HL-60 (cell line): ENCODE data around the gene CD151.

ENCODE experiments used
- GABPA ChIP-seq: IDR thresholded peaks from 2 replicates; pipeline ENCODE4 v1.6.1; 2012; ENCODE audit warnings: low read depth
- POLR2AphosphoS5 ChIP-seq: IDR thresholded peaks from 2 replicates; pipeline ENCODE4 v1.6.1; 2012; ENCODE audit warnings: low read depth
- SPI1 ChIP-seq: IDR thresholded peaks from 2 replicates; pipeline ENCODE4 v1.6.1; 2012; ENCODE audit warnings: low read depth, mild to moderate bottlenecking, borderline replicate concordance
- TF ChIP-seq, protein P1 (sequence below): IDR thresholded peaks from one replicate; pipeline ENCODE4 v1.5.1; 2011; ENCODE audit warnings: low read length, control low read depth, inconsistent platforms; ENCODE audit not compliant: insufficient read depth
- TF ChIP-seq, protein P2 (sequence below): IDR thresholded peaks from 2 replicates; pipeline ENCODE4 v1.6.1; 2012; ENCODE audit warnings: low read depth; ENCODE audit not compliant: insufficient replicate concordance

DNA sequence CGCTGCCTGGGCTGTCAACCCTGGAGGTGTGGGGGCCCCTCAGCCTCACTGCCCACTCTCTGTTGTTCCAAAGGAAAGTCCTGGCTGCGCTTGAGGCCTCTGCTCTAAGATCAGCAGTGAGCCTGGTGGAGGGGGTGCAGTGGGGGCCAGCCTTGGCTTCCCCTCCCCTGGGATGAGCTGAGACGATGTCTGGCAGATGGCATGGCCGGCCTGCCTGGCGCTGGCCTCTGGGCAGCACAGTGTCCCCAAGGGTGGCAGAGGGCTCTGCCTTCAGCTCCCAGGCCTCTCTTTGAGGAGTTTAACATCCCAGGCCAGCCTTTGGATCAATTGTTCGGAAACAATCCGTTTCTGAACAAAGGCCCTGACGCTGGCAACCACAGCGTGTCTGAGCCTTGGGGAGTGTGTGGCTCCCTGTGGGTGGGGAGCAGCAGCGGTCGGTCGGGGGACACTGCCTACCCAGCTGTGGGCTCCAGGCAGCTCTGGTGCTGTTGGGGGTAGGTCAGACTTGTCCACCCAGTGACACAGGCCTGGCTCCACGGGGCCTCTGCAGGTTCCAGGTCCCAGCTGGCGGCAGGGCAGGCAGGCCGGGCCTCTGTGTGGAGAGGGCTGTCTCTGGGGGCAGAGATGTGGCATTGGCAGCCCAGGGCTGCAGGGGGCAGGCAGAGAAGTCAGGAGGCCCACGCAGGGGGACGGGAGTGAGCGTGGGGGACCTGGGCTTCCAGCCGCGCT is 22.0 kb downstream of the CD151 start:
- TF ChIP-seq, protein P1, sequence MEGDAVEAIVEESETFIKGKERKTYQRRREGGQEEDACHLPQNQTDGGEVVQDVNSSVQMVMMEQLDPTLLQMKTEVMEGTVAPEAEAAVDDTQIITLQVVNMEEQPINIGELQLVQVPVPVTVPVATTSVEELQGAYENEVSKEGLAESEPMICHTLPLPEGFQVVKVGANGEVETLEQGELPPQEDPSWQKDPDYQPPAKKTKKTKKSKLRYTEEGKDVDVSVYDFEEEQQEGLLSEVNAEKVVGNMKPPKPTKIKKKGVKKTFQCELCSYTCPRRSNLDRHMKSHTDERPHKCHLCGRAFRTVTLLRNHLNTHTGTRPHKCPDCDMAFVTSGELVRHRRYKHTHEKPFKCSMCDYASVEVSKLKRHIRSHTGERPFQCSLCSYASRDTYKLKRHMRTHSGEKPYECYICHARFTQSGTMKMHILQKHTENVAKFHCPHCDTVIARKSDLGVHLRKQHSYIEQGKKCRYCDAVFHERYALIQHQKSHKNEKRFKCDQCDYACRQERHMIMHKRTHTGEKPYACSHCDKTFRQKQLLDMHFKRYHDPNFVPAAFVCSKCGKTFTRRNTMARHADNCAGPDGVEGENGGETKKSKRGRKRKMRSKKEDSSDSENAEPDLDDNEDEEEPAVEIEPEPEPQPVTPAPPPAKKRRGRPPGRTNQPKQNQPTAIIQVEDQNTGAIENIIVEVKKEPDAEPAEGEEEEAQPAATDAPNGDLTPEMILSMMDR = no peak
- no peak for TF ChIP-seq POLR2AphosphoS5
- TF ChIP-seq, protein P2, sequence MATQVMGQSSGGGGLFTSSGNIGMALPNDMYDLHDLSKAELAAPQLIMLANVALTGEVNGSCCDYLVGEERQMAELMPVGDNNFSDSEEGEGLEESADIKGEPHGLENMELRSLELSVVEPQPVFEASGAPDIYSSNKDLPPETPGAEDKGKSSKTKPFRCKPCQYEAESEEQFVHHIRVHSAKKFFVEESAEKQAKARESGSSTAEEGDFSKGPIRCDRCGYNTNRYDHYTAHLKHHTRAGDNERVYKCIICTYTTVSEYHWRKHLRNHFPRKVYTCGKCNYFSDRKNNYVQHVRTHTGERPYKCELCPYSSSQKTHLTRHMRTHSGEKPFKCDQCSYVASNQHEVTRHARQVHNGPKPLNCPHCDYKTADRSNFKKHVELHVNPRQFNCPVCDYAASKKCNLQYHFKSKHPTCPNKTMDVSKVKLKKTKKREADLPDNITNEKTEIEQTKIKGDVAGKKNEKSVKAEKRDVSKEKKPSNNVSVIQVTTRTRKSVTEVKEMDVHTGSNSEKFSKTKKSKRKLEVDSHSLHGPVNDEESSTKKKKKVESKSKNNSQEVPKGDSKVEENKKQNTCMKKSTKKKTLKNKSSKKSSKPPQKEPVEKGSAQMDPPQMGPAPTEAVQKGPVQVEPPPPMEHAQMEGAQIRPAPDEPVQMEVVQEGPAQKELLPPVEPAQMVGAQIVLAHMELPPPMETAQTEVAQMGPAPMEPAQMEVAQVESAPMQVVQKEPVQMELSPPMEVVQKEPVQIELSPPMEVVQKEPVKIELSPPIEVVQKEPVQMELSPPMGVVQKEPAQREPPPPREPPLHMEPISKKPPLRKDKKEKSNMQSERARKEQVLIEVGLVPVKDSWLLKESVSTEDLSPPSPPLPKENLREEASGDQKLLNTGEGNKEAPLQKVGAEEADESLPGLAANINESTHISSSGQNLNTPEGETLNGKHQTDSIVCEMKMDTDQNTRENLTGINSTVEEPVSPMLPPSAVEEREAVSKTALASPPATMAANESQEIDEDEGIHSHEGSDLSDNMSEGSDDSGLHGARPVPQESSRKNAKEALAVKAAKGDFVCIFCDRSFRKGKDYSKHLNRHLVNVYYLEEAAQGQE = no peak
- TF ChIP-seq GABPA = no peak
- TF ChIP-seq SPI1 = no peak
